Measurements from ENCODE around the gene TIMP2.
"Not testable (repeated sequence)": the region's sequence is repeated elsewhere in the genome, so short reads cannot be mapped to it uniquely, and the experiment has no call there.

The TIMP2 gene

GRCh38 chr17:78903101-78903779 lies 21.9 kb downstream of the TIMP2 start, which contains the start of gene CEP295NL:
Gene CEP295NL (minus strand): TSS chr17:78903201. CDS start chr17:78901828, 1,373 bp downstream.
- DNase-seq = no peak

GRCh38 chr17:78902231-78902630 lies 23.0 kb downstream of the TIMP2 start:
- DNase-seq = not testable (repeated sequence)

- DNase-seq = no peak
These were observed 23.4 kb downstream of the TIMP2 start for GRCh38 chr17:78901806-78902205.

- DNase-seq = no peak
These were observed 24.4 kb downstream of the TIMP2 start for GRCh38 chr17:78900816-78901215.

GRCh38 chr17:78899361-78900260 lies 25.6 kb downstream of the TIMP2 start:
- DNase-seq = no peak

GRCh38 chr17:78898947-78899346 lies 26.2 kb downstream of the TIMP2 start:
- DNase-seq = no peak

- no peak for DNase-seq
These were observed 26.9 kb downstream of the TIMP2 start for GRCh38 chr17:78898075-78898836.

GRCh38 chr17:78897664-78898047 lies 27.5 kb downstream of the TIMP2 start:
- DNase-seq = no peak

- DNase-seq = no peak
These were observed 28.1 kb downstream of the TIMP2 start for GRCh38 chr17:78896834-78897663.

GRCh38 chr17:78896091-78896833 lies 28.9 kb downstream of the TIMP2 start:
- no peak for DNase-seq

GRCh38 chr17:78895322-78895721 lies 29.9 kb downstream of the TIMP2 start:
- DNase-seq = no peak

- no peak for DNase-seq
These were observed 31.5 kb downstream of the TIMP2 start for GRCh38 chr17:78893684-78894083.

- no peak for DNase-seq
These were observed 32.2 kb downstream of the TIMP2 start for GRCh38 chr17:78892936-78893379.

- DNase-seq = no peak
These were observed 32.7 kb downstream of the TIMP2 start for GRCh38 chr17:78892520-78892919.

GRCh38 chr17:78892062-78892456 lies 33.1 kb downstream of the TIMP2 start:
- no peak for DNase-seq

- no peak for DNase-seq
These were observed 33.7 kb downstream of the TIMP2 start for GRCh38 chr17:78891406-78892061.

- no peak for DNase-seq
These were observed 34.7 kb downstream of the TIMP2 start for GRCh38 chr17:78890498-78890897.

- not testable (repeated sequence) for DNase-seq
These were observed 35.1 kb downstream of the TIMP2 start for GRCh38 chr17:78890096-78890495.

GRCh38 chr17:78889531-78889930 lies 35.7 kb downstream of the TIMP2 start:
- no peak for DNase-seq

- no peak for DNase-seq
These were observed 36.2 kb downstream of the TIMP2 start for GRCh38 chr17:78888941-78889518.

- no peak for DNase-seq
These were observed 38.2 kb downstream of the TIMP2 start for GRCh38 chr17:78886954-78887353.

Measured in NCI-H748 treated with DMSO at 0.1 percent for 48 hours (cell line).